Suprapubic skin (tissue), 4 donors: ENCODE data around the gene PTPRM. TPM values are rescaled to one million over a fixed set of nuclear protein-coding genes. Genes with fewer than 3 reads are reported as not detected.

Experiments
- DNase-seq, 2 donors: peaks; one replicate each; pipeline ENCODE4 v3.0.0-alpha.2; 2019; ENCODE audit warnings: low spot score in 2 of 2
- H3K27ac ChIP-seq: fragments of 200-600 bp; sonication (generic); one replicate; pipeline ENCODE4 v1.5.1; 2019
- H3K27me3 ChIP-seq: fragments of 200-600 bp; sonication (generic); one replicate; pipeline ENCODE4 v1.5.1; 2019
- H3K36me3 ChIP-seq: fragments of 200-600 bp; sonication (generic); one replicate; pipeline ENCODE4 v1.5.1; 2019
- H3K4me1 ChIP-seq: fragments of 200-600 bp; sonication (generic); one replicate; pipeline ENCODE4 v1.5.1; 2019
- H3K4me3 ChIP-seq: fragments of 200-600 bp; sonication (generic); one replicate; pipeline ENCODE4 v1.5.1; 2019; ENCODE audit warnings: mild to moderate bottlenecking
- H3K9me3 ChIP-seq: fragments of 200-600 bp; sonication (generic); one replicate; pipeline ENCODE4 v1.5.1; 2019
- EP300 ChIP-seq: sonication (generic); formaldehyde crosslinking; IDR thresholded peaks from one replicate; pipeline ENCODE4 v1.6.1; 2017; ENCODE audit warnings: antibody characterized with exemption
- POLR2A ChIP-seq, 2 donors: fragments of 450-650 bp; IDR thresholded peaks; one replicate each; pipeline ENCODE4 v1.6.1; 2017; ENCODE audit warnings: antibody characterized with exemption in 2 of 2, mild to moderate bottlenecking in 2 of 2, moderate library complexity in 2 of 2
- POLR2AphosphoS5 ChIP-seq, 3 donors: sonication (generic); formaldehyde crosslinking; IDR thresholded peaks; one replicate each; pipeline ENCODE4 v1.6.1; 2017; ENCODE audit warnings: antibody characterized with exemption in 3 of 3
- WGBS: methylation state at CpG from one replicate; pipeline ENCODE4 v1.1.5; 2018; 5-methylcytosine and 5-hydroxymethylcytosine counted together
- total RNA-seq, 4 donors: library from RNA; depleted of rRNA; stranded (reverse); fragments of >200 nt; gene quantifications; one replicate each; pipeline ENCODE4 v1.1.0, GENCODE V29; 2016
- TF ChIP-seq, protein P1 (sequence below), 2 donors: fragments of 200-600 bp in 1 of 2; fragments of 450-650 bp in 1 of 2; sonication (generic) in 1 of 2; IDR thresholded peaks; one replicate each; pipeline ENCODE4 v1.5.1; 2016 to 2019; ENCODE audit warnings: antibody characterized with exemption in 2 of 2, mild to moderate bottlenecking in 1 of 2, moderate library complexity in 1 of 2

The PTPRM gene
- total RNA-seq, 4 donors from 2014 or later: 19.8 to 73.7 (median 40.0) TPM

DNA sequence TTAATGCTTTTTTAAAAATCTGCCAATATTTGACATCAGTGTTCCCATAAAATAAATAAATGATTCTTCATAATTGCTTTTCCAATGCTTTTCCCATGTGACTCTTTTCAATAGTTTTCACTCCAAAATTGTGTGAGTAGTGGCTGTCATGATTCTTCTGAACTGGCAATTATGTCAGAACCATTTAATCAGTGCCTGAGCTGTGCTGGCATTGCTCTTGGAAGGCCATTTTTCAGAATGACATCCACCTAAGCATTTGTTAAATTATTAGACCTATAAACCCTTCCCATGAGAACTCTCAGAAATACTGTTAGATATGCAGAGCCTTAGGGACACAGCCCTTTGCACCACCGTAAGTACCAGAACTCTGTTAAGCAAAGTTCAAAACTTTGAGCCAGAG is 707.3 kb downstream of the PTPRM start:
- Histone ChIP-seq H3K4me3 (no peak overlapping the region), H3K27ac (no peak overlapping the region), H3K9me3 (no peaks in the 10 kb centered on the region), H3K36me3 (no peaks in the 10 kb centered on the region), H3K27me3 (no peaks in the 10 kb centered on the region), H3K4me1 (no peaks in the 10 kb centered on the region)
- no peak for TF ChIP-seq POLR2A (IDR thresholded peaks at IDR 0.05)
- TF ChIP-seq, protein P1, sequence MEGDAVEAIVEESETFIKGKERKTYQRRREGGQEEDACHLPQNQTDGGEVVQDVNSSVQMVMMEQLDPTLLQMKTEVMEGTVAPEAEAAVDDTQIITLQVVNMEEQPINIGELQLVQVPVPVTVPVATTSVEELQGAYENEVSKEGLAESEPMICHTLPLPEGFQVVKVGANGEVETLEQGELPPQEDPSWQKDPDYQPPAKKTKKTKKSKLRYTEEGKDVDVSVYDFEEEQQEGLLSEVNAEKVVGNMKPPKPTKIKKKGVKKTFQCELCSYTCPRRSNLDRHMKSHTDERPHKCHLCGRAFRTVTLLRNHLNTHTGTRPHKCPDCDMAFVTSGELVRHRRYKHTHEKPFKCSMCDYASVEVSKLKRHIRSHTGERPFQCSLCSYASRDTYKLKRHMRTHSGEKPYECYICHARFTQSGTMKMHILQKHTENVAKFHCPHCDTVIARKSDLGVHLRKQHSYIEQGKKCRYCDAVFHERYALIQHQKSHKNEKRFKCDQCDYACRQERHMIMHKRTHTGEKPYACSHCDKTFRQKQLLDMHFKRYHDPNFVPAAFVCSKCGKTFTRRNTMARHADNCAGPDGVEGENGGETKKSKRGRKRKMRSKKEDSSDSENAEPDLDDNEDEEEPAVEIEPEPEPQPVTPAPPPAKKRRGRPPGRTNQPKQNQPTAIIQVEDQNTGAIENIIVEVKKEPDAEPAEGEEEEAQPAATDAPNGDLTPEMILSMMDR (IDR thresholded peaks at IDR 0.05): no peak
- TF ChIP-seq POLR2AphosphoS5 (IDR thresholded peaks at IDR 0.05): no peak
- no peak for DNase-seq
- 92% methylated on average over 1 of the region's 1 CpG for WGBS

DNA sequence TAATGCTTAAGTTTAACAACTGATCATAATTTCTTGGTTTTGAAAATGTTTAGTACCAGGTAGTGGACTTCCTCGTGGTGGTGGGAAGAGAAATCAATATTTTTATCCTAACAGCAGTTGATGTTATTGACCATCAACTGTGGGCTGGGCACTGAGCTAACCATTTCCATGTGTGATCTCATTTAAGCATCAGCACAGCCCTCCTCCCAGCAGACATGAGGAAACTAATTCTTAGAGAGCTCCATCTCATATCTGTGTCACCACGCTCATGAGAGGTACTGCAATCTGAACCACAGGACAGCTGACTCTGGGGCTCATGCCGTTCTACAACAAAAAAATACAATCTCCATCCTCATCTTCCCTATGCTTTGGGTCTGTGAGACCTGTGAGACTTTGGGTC is 709.3 kb downstream of the PTPRM start:
- no peak overlapping the region for H3K27ac ChIP-seq

DNA sequence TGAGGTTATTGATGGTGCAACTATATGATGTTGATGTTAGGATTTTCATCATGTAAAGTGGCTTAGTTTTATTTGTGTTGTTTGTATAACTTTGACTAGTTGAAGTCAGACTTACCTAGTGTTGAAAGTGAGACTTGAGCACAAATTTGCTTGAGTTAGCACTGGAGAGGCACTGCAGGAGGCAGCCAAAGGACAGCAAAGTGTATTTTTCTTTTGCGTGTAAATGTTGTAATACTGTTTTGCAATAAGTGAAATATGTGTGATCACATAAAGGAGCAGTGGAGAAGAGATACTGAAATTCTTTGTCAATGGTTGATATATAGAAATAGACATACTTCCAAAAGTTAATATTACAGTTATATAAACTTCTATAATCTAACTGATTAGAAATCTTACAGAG is 710.2 kb downstream of the PTPRM start:
- Histone ChIP-seq H3K36me3 (no peaks in the 10 kb centered on the region), H3K27me3 (no peaks in the 10 kb centered on the region), H3K9me3 (no peaks in the 10 kb centered on the region), H3K4me1 (no peaks in the 10 kb centered on the region), H3K4me3 (no peak overlapping the region), H3K27ac (no peak overlapping the region)
- no peak for DNase-seq
- 88% methylated on average over 1 of the region's 1 CpG for WGBS
- TF ChIP-seq POLR2AphosphoS5 (IDR thresholded peaks at IDR 0.05) (no peak), EP300 (no peak), POLR2A (IDR thresholded peaks at IDR 0.05) (no peak)
- TF ChIP-seq, protein P1 (IDR thresholded peaks at IDR 0.05): no peak

More for the DNA sequence above, 709.3 kb downstream of the PTPRM start:
- H3K27me3 ChIP-seq: no peaks in the 10 kb centered on the region
- 80% methylated on average over 3 of the region's 3 CpGs for WGBS
- no peak for DNase-seq
- no peaks in the 10 kb centered on the region for H3K4me1 ChIP-seq
- TF ChIP-seq, protein P1 (IDR thresholded peaks at IDR 0.05): no peak
- TF ChIP-seq POLR2A (IDR thresholded peaks at IDR 0.05) (no peak), EP300 (no peak), POLR2AphosphoS5 (IDR thresholded peaks at IDR 0.05) (no peak)
- no peaks in the 10 kb centered on the region for H3K36me3 ChIP-seq
- no peak overlapping the region for H3K4me3 ChIP-seq
- H3K9me3 ChIP-seq: no peaks in the 10 kb centered on the region

DNA sequence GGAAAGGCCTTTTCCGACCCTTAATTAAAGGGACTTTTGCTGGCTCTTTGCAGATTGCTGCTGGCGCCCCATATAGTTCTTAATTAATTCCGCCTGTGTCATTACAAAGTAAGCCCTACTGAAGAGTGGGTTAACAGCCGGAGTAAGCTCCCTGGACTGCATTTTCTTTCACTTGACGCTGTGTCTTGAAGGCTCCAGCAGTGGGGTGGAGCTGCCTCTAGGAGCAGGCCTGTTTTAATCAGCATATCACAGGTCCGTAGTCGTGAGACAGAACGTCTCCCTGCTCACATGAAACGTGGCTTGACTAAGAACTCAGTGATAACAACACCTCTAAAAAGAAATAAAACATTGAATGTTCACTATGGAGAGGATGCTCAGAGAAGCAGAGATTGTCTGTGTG is 712.2 kb downstream of the PTPRM start:
- Histone ChIP-seq H3K9me3 (no peaks in the 10 kb centered on the region), H3K27me3 (no peaks in the 10 kb centered on the region), H3K4me3 (no peak overlapping the region), H3K36me3 (no peaks in the 10 kb centered on the region), H3K27ac (no peak overlapping the region), H3K4me1 (no peaks in the 10 kb centered on the region)
- TF ChIP-seq, protein P1 (IDR thresholded peaks at IDR 0.05): no peak
- TF ChIP-seq POLR2AphosphoS5 (IDR thresholded peaks at IDR 0.05) (no peak), EP300 (no peak)
- DNase-seq: no peak
- WGBS: 72% methylated on average over 9 of the region's 9 CpGs

DNA sequence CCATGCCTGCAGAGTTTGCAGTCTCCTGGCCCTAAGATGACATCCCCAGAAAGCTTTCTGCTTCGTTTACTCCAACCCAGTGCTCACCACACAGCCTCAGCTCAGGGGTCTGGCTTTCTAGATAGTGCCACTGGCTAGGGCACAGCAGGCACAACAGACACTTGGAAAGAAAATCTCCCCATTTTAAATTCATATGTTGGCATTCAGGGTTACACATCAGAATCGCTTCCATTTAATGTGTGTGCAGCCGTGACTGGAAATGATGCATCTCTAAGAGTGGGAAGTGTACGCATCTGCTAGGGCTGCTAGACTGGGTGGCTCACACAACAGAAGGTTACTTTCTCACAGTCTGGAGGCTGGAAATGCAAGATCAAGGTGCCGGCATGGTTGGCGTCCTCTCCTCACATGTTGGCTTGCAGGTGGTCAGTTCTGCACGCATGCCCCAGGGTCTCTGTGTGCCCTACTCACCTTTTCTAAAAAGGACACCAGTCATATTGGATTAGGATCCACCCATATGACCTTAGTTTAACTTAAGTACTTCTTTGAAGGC is 712.7 kb downstream of the PTPRM start:
- 91% methylated on average over 7 of the region's 7 CpGs for WGBS
- Histone ChIP-seq H3K9me3 (no peaks in the 10 kb centered on the region), H3K27me3 (no peaks in the 10 kb centered on the region), H3K27ac (no peak overlapping the region), H3K4me1 (no peaks in the 10 kb centered on the region), H3K4me3 (no peak overlapping the region), H3K36me3 (no peaks in the 10 kb centered on the region)
- TF ChIP-seq, protein P1 (IDR thresholded peaks at IDR 0.05): no peak
- TF ChIP-seq POLR2AphosphoS5 (IDR thresholded peaks at IDR 0.05) (no peak), EP300 (no peak), POLR2A (IDR thresholded peaks at IDR 0.05) (no peak)
- DNase-seq: no peak
